Right ventricle myocardium superior (tissue), 1 donor: ENCODE results near the gene PIK3CG. TPM values are rescaled to one million over a fixed set of nuclear protein-coding genes. Genes with fewer than 3 reads are reported as not detected.

Experiments
- ATAC-seq: fragments of 200-7000 bp; cut with Tn5 transposase; one replicate; pipeline ENCODE4 v1.9.1; 2020; ENCODE audit warnings: mild to moderate bottlenecking; ENCODE audit not compliant: poor library complexity
- DNase-seq: peaks from one replicate; pipeline ENCODE4 v3.0.0-alpha.2; 2020
- intact Hi-C: fragments of 100-400 bp; cut with DNase I; formaldehyde crosslinking; loops from one replicate; pipeline ENCODE4 v1.11.2; 2022
- total RNA-seq: library from RNA; stranded (reverse); fragmentation: NEBNext Ultra II Directional; extraction: Animal tissue kit (Norgen Biotek cat#: 25700); gene quantifications from one replicate; pipeline ENCODE4 v1.2.1, GENCODE V29; 2021
- donor health status: DM: no; HTN: yes; CAD: no; lungs with severe emphysema.

PIK3CG gene
- total RNA-seq, 1 donor from 2014 or later, result 1.6 TPM

GRCh38 chr7:106853250-106853908, 11.7 kb upstream of the PIK3CG start:
- intact Hi-C loops, result no loop called here
- no peak for ATAC-seq
- DNase-seq, result no peak

DNA sequence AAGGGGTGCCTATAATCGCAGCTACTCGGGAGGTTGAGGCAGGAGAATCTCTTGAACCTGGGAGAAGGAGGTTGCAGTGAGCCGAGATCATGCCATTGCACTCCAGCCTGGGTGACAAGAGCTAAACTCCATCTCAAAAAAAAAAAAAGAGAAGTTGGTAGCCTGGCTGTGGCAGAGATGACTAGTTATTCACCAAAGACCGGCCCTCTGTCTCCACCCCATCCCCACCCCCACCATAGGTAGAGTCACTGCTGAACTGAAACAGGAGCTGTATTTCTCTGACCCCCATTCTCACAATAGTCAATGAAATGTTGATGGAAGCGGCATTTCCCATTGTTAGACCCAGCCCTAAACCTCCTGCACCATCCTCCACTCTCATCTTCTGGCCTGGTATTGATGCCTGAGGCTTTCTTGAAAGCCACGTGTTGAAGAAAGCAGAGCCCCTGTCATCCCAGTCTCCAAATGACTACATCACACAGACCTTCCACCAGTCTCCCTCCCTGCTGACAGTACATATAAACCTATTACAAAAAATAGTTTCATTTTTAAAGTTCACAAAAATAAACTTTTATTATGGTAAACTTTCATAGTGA, 9.4 kb upstream of the PIK3CG start:
- ATAC-seq, result no peak
- no peak for DNase-seq
- intact Hi-C loops, result no loop called here

- ATAC-seq (peak; percentile 63), DNase-seq (peak; percentile 80)
- intact Hi-C loops, result no loop called here
Observed at GRCh38 chr7:106858618-106859532, 6.2 kb upstream of the PIK3CG start.

DNA sequence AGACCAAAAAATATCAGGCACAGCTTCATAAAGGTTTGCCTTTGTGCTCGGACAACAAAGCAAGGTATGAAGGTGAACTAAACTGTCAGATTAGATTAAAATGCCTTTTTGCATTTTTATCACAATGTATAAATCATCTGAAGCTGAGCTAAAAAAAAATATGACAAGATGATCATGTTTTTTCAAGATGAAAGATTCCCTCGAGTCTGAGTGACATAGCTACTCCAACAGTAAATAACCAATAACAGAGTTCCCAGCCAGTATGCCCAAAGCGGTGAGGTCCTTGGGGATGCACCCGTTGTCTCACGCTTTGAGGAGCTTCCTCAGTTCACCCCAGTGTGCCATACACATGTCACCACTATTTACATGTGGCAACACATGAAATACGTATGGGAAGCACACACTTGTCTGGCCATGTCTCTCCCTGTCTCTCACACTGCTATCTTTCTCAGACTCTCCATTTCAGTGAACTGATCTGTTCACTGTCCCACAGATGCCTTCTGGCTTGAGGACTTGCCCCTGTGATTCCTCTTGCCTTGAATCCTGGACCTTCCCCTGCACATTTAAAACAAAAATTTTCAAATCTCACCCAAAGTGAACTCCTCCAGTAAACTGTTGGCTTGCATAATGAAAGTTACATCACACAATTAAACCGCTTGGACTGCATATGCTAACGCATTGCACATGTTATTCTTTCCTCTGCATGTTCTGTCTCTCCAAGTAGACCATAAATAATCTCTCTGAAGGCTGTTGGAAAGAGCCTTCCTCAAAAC, 2.6 kb upstream of the PIK3CG start:
- ATAC-seq (no peak), DNase-seq (no peak)
- intact Hi-C loops, result no loop called here

DNA sequence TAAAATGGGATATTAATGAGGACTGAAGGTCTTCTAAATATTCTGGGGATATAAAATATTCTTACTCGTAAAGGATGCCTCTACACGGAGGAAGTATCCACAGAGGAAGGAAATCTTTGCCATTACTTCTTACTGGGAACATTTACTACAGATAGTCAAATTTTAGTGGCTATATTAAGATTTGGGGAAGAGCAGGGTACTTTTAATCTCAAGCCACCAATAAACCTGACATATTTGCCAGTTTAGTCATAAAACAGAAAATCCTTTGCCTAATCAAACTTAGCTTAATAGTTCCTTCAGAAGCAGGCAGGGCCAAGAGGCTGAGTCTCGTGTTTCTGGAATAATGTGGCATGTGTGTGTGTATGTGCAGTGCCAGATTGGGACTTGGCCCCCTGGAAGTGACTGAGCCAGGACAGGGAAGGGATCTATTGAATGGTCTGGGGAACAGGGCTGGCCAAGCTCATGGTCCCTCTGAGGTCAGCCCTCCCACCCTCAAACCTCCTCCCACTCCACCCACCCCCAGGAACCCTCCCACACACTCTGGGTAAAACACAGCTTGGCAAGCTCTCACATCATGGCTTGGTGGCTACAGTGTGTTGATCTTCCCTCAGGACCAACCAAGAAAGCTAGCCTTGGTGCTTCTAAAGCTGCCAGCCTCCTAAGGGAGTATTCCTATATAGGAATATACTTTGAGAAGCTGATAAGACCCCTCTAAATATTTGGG, 1.6 kb upstream of the PIK3CG start:
- DNase-seq (no peak), ATAC-seq (no peak)
- intact Hi-C loops, result no loop called here

DNA sequence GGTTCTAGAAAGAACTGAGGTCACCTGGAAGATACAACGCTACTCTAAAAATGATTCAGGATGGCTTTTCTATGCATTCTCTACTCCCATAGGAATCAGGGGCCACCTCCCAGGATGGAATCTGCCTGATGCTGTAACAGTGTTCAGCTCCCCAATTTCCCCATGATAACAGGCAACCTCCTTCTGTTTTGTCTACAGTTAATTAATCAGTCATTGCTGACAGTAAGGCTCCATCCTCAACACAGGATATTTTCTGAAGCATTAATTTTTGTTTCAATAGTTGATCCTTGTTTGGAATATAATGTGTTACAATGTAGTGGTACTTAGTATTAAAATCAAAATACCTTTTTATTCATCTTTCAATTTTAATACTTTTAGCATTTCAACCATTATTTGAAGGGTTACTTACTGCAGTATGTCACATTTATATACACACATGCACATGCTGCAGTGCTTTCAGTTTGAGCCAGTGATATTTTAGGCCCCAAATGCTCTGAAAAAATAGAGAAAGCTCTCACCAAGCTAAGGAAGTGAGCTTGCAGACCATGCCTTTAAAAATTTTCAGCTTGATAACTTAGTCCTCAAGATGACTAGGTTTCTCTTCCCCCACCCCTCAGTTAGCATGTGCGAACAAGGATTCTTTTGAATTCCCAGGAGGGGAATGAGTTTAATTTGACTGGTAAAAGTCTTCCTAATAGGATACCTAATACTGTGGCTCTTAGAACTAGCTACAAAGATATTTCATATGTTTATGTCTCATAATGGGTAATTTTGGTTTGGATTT, 592 bp upstream of the PIK3CG start:
- DNase-seq (no peak), ATAC-seq (no peak)
- intact Hi-C loops, result no loop called here

DNA sequence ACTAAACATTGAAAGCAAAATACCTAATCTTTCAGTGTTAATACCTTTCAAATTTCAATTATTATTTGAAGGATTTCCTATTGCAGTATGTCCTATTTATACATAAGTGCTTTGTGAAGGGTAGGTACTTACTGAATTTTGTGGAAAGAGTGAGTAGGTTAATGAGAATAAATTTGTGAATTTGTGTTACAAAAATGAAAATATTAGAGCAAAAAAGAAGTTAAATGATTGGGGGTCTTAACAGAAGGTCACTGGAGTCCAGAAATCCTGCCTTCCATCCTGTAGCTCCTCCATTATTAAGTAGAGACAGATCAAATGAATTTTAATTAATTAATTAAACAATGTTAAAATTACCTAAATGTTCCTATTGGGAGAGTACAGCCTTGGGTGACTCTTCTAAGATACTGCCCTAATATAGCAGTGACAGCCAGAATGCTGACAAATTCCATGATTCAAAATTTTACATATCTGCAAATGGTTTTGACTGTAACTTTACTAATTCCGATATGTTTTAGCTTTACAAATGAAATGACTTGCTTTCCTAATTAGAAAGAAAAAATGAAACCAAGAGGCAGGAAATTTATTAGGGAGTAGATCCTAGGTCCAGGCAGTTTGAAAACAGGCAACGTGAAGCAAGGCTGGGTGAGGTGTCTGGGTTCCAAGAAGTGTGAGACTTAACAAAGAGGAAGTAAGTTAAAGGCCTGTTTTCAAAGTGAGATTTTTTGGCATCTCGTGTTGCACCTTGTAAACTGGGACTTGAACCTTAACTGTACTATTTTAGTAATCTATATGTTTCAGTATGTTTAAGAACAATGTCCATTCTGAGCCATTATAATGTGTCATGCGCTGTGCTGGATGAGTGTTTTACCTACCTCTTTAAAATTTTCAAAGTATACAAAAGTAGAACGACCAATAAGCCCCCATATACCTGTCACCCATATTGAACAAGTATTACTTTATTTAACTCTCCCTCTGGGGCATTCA, 1.5 kb downstream of the PIK3CG start:
- DNase-seq (no peak), ATAC-seq (no peak)
- intact Hi-C loops, result no loop called here

DNA sequence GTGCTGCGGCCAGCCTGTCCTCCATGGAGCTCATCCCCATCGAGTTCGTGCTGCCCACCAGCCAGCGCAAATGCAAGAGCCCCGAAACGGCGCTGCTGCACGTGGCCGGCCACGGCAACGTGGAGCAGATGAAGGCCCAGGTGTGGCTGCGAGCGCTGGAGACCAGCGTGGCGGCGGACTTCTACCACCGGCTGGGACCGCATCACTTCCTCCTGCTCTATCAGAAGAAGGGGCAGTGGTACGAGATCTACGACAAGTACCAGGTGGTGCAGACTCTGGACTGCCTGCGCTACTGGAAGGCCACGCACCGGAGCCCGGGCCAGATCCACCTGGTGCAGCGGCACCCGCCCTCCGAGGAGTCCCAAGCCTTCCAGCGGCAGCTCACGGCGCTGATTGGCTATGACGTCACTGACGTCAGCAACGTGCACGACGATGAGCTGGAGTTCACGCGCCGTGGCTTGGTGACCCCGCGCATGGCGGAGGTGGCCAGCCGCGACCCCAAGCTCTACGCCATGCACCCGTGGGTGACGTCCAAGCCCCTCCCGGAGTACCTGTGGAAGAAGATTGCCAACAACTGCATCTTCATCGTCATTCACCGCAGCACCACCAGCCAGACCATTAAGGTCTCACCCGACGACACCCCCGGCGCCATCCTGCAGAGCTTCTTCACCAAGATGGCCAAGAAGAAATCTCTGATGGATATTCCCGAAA, 2.7 kb downstream of the PIK3CG start:
- no peak for ATAC-seq
- intact Hi-C loops, result no loop called here
- DNase-seq, result no peak

- ATAC-seq (no peak), DNase-seq (no peak)
- intact Hi-C loops, result no loop called here
Observed at GRCh38 chr7:106868364-106868763, 3.3 kb downstream of the PIK3CG start.

DNA sequence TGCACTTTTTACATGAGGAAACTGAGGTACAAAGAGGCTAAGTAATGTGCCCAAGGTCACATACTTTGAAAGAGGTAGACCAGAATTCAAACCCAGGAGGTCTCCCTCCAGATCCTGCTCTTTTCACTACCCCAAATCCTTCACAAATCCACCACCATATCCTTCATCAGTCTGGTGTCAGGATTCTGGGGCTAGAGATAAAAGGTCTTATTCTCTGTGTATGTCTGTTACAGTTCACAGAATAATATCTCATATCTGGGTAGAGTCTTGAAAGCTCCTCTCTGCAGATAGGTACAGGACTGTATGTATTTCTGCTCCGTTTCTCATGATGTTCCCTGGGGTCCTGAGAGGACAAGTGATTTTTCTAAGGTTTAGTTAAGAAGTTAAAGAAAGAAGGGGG, 4.9 kb downstream of the PIK3CG start:
- DNase-seq (no peak), ATAC-seq (no peak)
- intact Hi-C loops, result no loop called here

DNA sequence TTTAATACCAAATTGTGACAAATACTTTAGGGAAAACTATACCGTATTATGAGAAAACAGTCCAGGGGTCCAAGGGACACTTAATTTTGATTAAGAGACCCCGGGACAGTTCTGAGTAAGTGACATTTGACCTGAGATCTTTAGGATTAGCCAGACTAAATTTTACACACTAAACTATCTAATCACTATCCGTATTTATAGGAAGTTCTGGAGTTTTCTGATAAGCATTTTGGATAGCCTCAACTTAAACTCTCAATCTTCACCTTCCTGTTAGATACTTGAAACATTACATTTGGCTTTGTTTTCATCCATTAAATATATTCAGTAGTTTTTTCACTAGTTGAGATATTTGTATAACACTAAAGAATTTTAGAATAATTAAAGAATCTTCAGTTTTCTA, 5.4 kb downstream of the PIK3CG start:
- DNase-seq (no peak), ATAC-seq (no peak)
- intact Hi-C loops, result no loop called here

DNA sequence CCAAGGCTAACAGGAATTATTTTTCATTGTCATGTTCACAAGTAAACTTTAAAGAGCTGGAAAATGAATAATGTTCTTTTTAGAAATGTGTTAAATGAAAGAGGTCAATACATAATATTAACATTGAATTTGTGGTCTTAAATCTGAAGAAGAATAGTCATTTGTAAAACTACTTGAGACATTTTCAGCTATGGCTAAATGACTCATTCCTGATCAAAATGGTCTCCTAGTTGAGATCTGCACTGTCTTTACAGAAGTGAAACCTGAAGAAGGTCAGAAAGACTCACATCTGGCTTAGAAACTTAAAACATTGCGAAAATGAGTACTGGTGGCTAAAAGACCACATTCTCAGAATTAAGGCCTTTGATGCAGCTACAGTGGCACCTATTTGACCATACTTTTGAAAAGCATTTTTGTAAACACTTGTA, 5.9 kb downstream of the PIK3CG start:
- DNase-seq, result no peak
- ATAC-seq, result peak; percentile 45
- intact Hi-C loops, result no loop called here

GRCh38 chr7:106871793-106872571, 6.9 kb downstream of the PIK3CG start:
- ATAC-seq (no peak), DNase-seq (no peak)
- intact Hi-C loops, result no loop called here

- intact Hi-C loops, result no loop called here
- no peak for ATAC-seq
- DNase-seq, result no peak
Observed at GRCh38 chr7:106872763-106873162, 7.7 kb downstream of the PIK3CG start.

GRCh38 chr7:106874076-106874475, 9.0 kb downstream of the PIK3CG start:
- intact Hi-C loops, result no loop called here
- DNase-seq (no peak), ATAC-seq (no peak)
